A673 (cell line): ENCODE measurements around the gene PIP4K2A.

Experiments
- EZH2 ChIP-seq: fragments of 200-600 bp; sonication (generic); IDR thresholded peaks from 2 replicates; pipeline ENCODE4 v1.6.1; 2017; ENCODE audit warnings: borderline replicate concordance, low read depth, mild to moderate bottlenecking, mixed read lengths, antibody characterized with exemption, low read length; ENCODE audit not compliant: poor library complexity, severe bottlenecking
- TF ChIP-seq, protein P1 (sequence below): fragments of 300-800, 200-600 bp; sonication (generic); conservative IDR thresholded peaks from 2 replicates; pipeline ENCODE4 v1.5.1; 2017; ENCODE audit warnings: low read depth, mild to moderate bottlenecking, antibody characterized with exemption, low read length, moderate library complexity, mixed read lengths

DNA sequence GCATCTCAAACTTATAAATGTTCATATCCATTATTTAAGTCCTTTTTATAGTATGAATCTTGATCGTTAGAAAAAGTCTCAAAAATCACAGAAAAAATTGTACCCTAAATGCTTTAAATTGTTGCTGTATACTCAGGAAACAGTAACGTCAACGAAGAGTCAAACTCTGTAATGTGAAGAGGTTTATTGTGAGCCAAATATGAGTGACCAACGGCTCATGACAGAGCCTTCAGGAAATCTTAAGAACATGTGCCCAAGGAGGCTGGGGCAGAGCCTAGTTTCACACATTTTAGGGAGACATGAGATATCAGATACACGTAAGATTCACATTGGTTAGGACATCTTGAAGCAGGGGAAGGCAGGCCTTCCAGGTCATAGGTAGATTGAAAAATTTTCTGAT, 86.1 kb downstream of the PIP4K2A start:
- TF ChIP-seq, protein P1, sequence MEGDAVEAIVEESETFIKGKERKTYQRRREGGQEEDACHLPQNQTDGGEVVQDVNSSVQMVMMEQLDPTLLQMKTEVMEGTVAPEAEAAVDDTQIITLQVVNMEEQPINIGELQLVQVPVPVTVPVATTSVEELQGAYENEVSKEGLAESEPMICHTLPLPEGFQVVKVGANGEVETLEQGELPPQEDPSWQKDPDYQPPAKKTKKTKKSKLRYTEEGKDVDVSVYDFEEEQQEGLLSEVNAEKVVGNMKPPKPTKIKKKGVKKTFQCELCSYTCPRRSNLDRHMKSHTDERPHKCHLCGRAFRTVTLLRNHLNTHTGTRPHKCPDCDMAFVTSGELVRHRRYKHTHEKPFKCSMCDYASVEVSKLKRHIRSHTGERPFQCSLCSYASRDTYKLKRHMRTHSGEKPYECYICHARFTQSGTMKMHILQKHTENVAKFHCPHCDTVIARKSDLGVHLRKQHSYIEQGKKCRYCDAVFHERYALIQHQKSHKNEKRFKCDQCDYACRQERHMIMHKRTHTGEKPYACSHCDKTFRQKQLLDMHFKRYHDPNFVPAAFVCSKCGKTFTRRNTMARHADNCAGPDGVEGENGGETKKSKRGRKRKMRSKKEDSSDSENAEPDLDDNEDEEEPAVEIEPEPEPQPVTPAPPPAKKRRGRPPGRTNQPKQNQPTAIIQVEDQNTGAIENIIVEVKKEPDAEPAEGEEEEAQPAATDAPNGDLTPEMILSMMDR = no peak
- TF ChIP-seq EZH2 = no peak
